Loucy (cell line): ENCODE results near the gene CFAP65.

Source experiments
- EZH2phosphoT487 ChIP-seq: fragments of 200-600 bp; IDR thresholded peaks from 2 replicates; pipeline ENCODE4 v1.6.1; 2018; ENCODE audit warnings: antibody characterized with exemption, mild to moderate bottlenecking, moderate library complexity, borderline replicate concordance
- TF ChIP-seq, protein P1 (sequence below): fragments of 200-600 bp; sonication (generic); conservative IDR thresholded peaks from 2 replicates; pipeline ENCODE4 v1.5.1; 2014; ENCODE audit warnings: mild to moderate bottlenecking, antibody characterized with exemption, low read length

DNA sequence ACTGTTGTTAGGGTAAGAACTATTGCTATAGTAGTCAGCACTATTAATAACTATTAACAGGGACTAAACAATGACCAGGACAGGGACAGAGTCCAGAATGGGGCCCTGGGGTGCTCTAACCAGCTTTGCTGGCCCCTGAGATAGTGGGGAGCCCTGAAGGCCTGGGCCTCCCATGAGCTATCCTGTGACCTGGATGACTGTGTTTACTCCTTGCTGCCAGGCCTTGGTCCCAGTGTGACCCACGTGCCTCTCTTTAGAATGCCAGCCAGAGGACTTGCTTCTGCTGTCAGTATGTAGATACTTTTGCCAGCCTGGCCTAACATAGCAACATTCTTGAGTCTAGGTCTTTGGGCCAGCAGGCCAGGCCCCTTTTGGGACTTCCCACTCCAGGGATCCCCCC is 70.4 kb downstream of the CFAP65 start:
- TF ChIP-seq, protein P1, sequence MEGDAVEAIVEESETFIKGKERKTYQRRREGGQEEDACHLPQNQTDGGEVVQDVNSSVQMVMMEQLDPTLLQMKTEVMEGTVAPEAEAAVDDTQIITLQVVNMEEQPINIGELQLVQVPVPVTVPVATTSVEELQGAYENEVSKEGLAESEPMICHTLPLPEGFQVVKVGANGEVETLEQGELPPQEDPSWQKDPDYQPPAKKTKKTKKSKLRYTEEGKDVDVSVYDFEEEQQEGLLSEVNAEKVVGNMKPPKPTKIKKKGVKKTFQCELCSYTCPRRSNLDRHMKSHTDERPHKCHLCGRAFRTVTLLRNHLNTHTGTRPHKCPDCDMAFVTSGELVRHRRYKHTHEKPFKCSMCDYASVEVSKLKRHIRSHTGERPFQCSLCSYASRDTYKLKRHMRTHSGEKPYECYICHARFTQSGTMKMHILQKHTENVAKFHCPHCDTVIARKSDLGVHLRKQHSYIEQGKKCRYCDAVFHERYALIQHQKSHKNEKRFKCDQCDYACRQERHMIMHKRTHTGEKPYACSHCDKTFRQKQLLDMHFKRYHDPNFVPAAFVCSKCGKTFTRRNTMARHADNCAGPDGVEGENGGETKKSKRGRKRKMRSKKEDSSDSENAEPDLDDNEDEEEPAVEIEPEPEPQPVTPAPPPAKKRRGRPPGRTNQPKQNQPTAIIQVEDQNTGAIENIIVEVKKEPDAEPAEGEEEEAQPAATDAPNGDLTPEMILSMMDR: no peak
- no peak for TF ChIP-seq EZH2phosphoT487
